ENCODE data around the gene SPTAN1. TPM values are rescaled to one million over a fixed set of nuclear protein-coding genes. Genes with fewer than 3 reads are reported as not detected.
"Not testable (repeated sequence)": the region's sequence is repeated elsewhere in the genome, so short reads cannot be mapped to it uniquely, and the experiment has no call there.

Gene SPTAN1
- total RNA-seq, 1 experiment from 2014 or later: 229 TPM

- H3K9me3 ChIP-seq (ENCODE audit: control insufficient read depth, insufficient read depth, low read depth, low read length): no peaks in the 10 kb centered on the region
- CTCF ChIA-PET: no interaction called here
- H3K4me3 ChIP-seq (ENCODE audit: low read depth in 2 of 2, low read length in 2 of 2): peak within 1 kb of the TSS; percentile 90 to 91
- ATAC-seq (peak; percentile 96), DNase-seq (ENCODE audit: low read depth, low spot score) (peak; percentile 35)
- peak within 1 kb of the TSS; percentile 90 for H3K27ac ChIP-seq (ENCODE audit: low read length)
- BruUV-seq (replicated peaks): no TSS peak
- in situ Hi-C loops (cut with HindIII; ENCODE audit: low pct_unique_long_range_greater_than_20kb, low sequenced_read_pairs) (no loop called here), intact Hi-C loops (cut with micrococcal nuclease; ENCODE audit: unreplicated experiment) (no loop called here)
- TF ChIP-seq TCF7L2 (IDR thresholded peaks at IDR 0.05; ENCODE audit: low read depth, low read length): no peak
- peak; percentile 73 for TF ChIP-seq POLR2AphosphoS5 (IDR thresholded peaks at IDR 0.05; ENCODE audit: low read depth, low read length)
- peak; percentile 42; the same call in 1 of the 2 replicates for TF ChIP-seq SIN3A (IDR thresholded peaks at IDR 0.05; ENCODE audit: borderline replicate concordance, insufficient read depth, low read depth, low read length)
- POLR2A ChIA-PET: interaction anchor here (0.5 to 0.6 kb wide), 2 partner anchors 17 to 90 kb away, joined by 3 to 22 read pairs; no protein-coding TSS in a partner anchor
- no peaks in the 10 kb centered on the region for H3K27me3 ChIP-seq (ENCODE audit: control insufficient read depth, insufficient read depth, low read length)
- H3K36me3 ChIP-seq (ENCODE audit: control insufficient read depth, insufficient read depth, low read length): peaks cover 6% of the 10 kb centered on the region; the same call in 1 of the 2 replicates
- H3K4me1 ChIP-seq (ENCODE audit: control insufficient read depth, insufficient read depth, low read length): peaks cover 7% of the 10 kb centered on the region
Measured at GRCh38 chr9:128504485-128505413, 47.6 kb upstream of the SPTAN1 start, which contains the start of gene GLE1. TSS of gene GLE1 (plus strand) at chr9:128504719. CDS start at chr9:128504806, 87 bp downstream.

GRCh38 chr9:128505414-128505765, 47.0 kb upstream of the SPTAN1 start:
- ATAC-seq (no peak), DNase-seq (ENCODE audit: low read depth, low spot score) (no peak)
- CTCF ChIA-PET: no interaction called here
- H3K27me3 ChIP-seq (ENCODE audit: control insufficient read depth, insufficient read depth, low read length): no peaks in the 10 kb centered on the region
- peaks cover 6% of the 10 kb centered on the region; the same call in 1 of the 2 replicates for H3K36me3 ChIP-seq (ENCODE audit: control insufficient read depth, insufficient read depth, low read length)
- BruUV-seq (replicated peaks): TSS peak; percentile 76
- H3K9me3 ChIP-seq (ENCODE audit: control insufficient read depth, insufficient read depth, low read depth, low read length): no peaks in the 10 kb centered on the region
- POLR2A ChIA-PET: interaction anchor here (0.6 kb wide), 1 partner anchor 17 kb away, joined by 22 read pairs; no protein-coding TSS in a partner anchor
- TF ChIP-seq SIN3A (IDR thresholded peaks at IDR 0.05; ENCODE audit: borderline replicate concordance, insufficient read depth, low read depth, low read length): no peak
- TF ChIP-seq REST (IDR thresholded peaks at IDR 0.05; ENCODE audit: insufficient read depth in 1 of 2, low read depth in 2 of 2, low read length in 1 of 2): no peak
- no peak for TF ChIP-seq POLR2AphosphoS5 (IDR thresholded peaks at IDR 0.05; ENCODE audit: low read depth, low read length)
- no peak for TF ChIP-seq TCF7L2 (IDR thresholded peaks at IDR 0.05; ENCODE audit: low read depth, low read length)
- TF ChIP-seq CTCF (IDR thresholded peaks at IDR 0.05): no peak
- H3K4me1 ChIP-seq (ENCODE audit: control insufficient read depth, insufficient read depth, low read length): peaks cover 7% of the 10 kb centered on the region
- H3K4me3 ChIP-seq (ENCODE audit: low read depth in 2 of 2, low read length in 2 of 2): peak overlapping the region; percentile 90 to 91
- peak overlapping the region; percentile 90 for H3K27ac ChIP-seq (ENCODE audit: low read length)
- in situ Hi-C loops (cut with HindIII; ENCODE audit: low pct_unique_long_range_greater_than_20kb, low sequenced_read_pairs): no loop called here
- intact Hi-C loops (cut with micrococcal nuclease; ENCODE audit: unreplicated experiment): no loop called here

GRCh38 chr9:128505906-128506305, 46.5 kb upstream of the SPTAN1 start:
- H3K9me3 ChIP-seq (ENCODE audit: control insufficient read depth, insufficient read depth, low read depth, low read length); DNase-seq (ENCODE audit: low read depth, low spot score); H3K4me1 ChIP-seq (ENCODE audit: control insufficient read depth, insufficient read depth, low read length); H3K27me3 ChIP-seq (ENCODE audit: control insufficient read depth, insufficient read depth, low read length); H3K27ac ChIP-seq (ENCODE audit: low read length); in situ Hi-C loops (cut with HindIII; ENCODE audit: low pct_unique_long_range_greater_than_20kb, low sequenced_read_pairs); intact Hi-C loops (cut with micrococcal nuclease; ENCODE audit: unreplicated experiment); ATAC-seq; H3K36me3 ChIP-seq (ENCODE audit: control insufficient read depth, insufficient read depth, low read length); BruUV-seq (replicated peaks); CTCF ChIA-PET; POLR2A ChIA-PET: not testable (repeated sequence)
- H3K4me3 ChIP-seq (ENCODE audit: low read depth in 2 of 2, low read length in 2 of 2): peak overlapping the region in 1 of 2 experiments; percentile 91; a peak in 1 of 4 replicates
